ENCODE data around the gene STPG3. TPM values are rescaled to one million over a fixed set of nuclear protein-coding genes. Genes with fewer than 3 reads are reported as not detected.
A peak's percentile ranks its signal among the peaks of the same experiment; 100 is the strongest.

The STPG3 gene
- total RNA-seq, 1 donor = not detected

GRCh38 chr9:137269231-137269772 is 18.2 kb downstream of the STPG3 start:
- H3K4me3 ChIP-seq (ENCODE audit: low read depth, low read length) = no peak overlapping the region
- no peak for TF ChIP-seq CTCF (IDR thresholded peaks at IDR 0.05; ENCODE audit: insufficient read depth, low read depth, low read length)
- peak; percentile 93 for DNase-seq (ENCODE audit: low read depth)

GRCh38 chr9:137270929-137271695 is 20.0 kb downstream of the STPG3 start:
- no peak overlapping the region for H3K4me3 ChIP-seq (ENCODE audit: low read depth, low read length)
- DNase-seq (ENCODE audit: low read depth) = no peak
- TF ChIP-seq CTCF (IDR thresholded peaks at IDR 0.05; ENCODE audit: insufficient read depth, low read depth, low read length) = no peak

GRCh38 chr9:137271696-137272076 is 20.6 kb downstream of the STPG3 start:
- DNase-seq (ENCODE audit: low read depth) = no peak
- no peak overlapping the region for H3K4me3 ChIP-seq (ENCODE audit: low read depth, low read length)
- no peak for TF ChIP-seq CTCF (IDR thresholded peaks at IDR 0.05; ENCODE audit: insufficient read depth, low read depth, low read length)

GRCh38 chr9:137272241-137273094 is 21.4 kb downstream of the STPG3 start:
- no peak for DNase-seq (ENCODE audit: low read depth)
- no peak for TF ChIP-seq CTCF (IDR thresholded peaks at IDR 0.05; ENCODE audit: insufficient read depth, low read depth, low read length)
- no peak overlapping the region for H3K4me3 ChIP-seq (ENCODE audit: low read depth, low read length)

GRCh38 chr9:137273095-137273490 is 22.0 kb downstream of the STPG3 start:
- TF ChIP-seq CTCF (IDR thresholded peaks at IDR 0.05; ENCODE audit: insufficient read depth, low read depth, low read length) = no peak
- H3K4me3 ChIP-seq (ENCODE audit: low read depth, low read length) = no peak overlapping the region
- no peak for DNase-seq (ENCODE audit: low read depth)

GRCh38 chr9:137273611-137274320 is 22.7 kb downstream of the STPG3 start:
- H3K4me3 ChIP-seq (ENCODE audit: low read depth, low read length) = no peak overlapping the region
- no peak for DNase-seq (ENCODE audit: low read depth)
- TF ChIP-seq CTCF (IDR thresholded peaks at IDR 0.05; ENCODE audit: insufficient read depth, low read depth, low read length) = no peak
